Measurements from ENCODE around the gene RANBP2. TPM values are rescaled to one million over a fixed set of nuclear protein-coding genes. Genes with fewer than 3 reads are reported as not detected.
"Not testable (repeated sequence)": the region's sequence is repeated elsewhere in the genome, so short reads cannot be mapped to it uniquely, and the experiment has no call there.

RANBP2 gene
- total and polyA plus RNA-seq, 10 of the 15 experiments (the other 5 are each of a cell fraction or from before 2014, with no cell fraction given) = 9.0 to 81.7 (median 28.3) TPM

DNA sequence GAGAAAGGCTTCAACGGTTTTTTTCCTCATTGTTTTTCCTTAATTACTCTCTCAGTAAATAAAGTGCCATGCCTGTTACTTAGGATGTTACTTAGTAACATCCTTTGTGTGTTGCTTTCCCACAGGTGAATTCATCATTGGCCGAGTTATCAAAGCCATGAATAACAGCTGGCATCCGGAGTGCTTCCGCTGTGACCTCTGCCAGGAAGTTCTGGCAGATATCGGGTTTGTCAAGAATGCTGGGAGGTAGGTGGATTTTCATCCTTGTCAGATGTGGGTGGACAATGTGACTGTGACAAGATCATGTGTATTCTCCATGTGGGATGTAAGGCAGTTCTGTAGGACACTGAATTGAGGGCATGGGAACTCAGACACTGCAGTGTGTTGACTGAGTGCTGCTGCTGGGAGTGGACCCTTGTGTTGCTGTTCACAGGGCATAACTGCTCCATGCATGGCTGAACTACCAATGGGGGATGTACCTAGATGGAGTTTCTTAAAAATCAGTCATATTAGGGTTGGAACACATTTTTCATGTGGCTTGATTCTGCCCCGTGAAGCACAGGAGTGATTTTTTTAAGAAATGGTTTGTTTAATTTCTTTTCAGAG is 47.0 kb upstream of the RANBP2 start:
- H3K27me3 ChIP-seq (replicated peaks in 1 of 2; ENCODE audit: control insufficient read depth in 2 of 2, insufficient read depth in 2 of 2, low read length in 1 of 2); DNase-seq (ENCODE audit: low read depth, low spot score); intact Hi-C loops (cut with micrococcal nuclease; ENCODE audit: unreplicated experiment); BruUV-seq (replicated peaks); CTCF ChIA-PET; H3K36me3 ChIP-seq (ENCODE audit: control insufficient read depth in 2 of 2, insufficient read depth in 2 of 2, low read length in 1 of 2); H3K27ac ChIP-seq (ENCODE audit: control insufficient read depth, insufficient read depth); FAIRE-seq; H3K4me3 ChIP-seq; RAD21 ChIA-PET (ENCODE audit: unreplicated experiment); in situ Hi-C loops (cut with MboI); POLR2A ChIA-PET; H3K4me1 ChIP-seq (ENCODE audit: control insufficient read depth, insufficient read depth, low read length); H3K4me2 ChIP-seq (ENCODE audit: control insufficient read depth, insufficient read depth); H3K79me2 ChIP-seq (ENCODE audit: control insufficient read depth, insufficient read depth, low read length); H3K9ac ChIP-seq (ENCODE audit: control insufficient read depth, insufficient read depth, low read length); H2AFZ ChIP-seq (ENCODE audit: control insufficient read depth, low read depth, low read length); H3K9me3 ChIP-seq (replicated peaks; ENCODE audit: control insufficient read depth, insufficient read depth, low read length); H4K20me1 ChIP-seq (ENCODE audit: control insufficient read depth, insufficient read depth): not testable (repeated sequence)
- SMC1A ChIA-PET (ENCODE audit: uncharacterized antibody, unreplicated experiment) = interaction anchor here (0.6 kb wide), 1 partner anchor 11 kb away, joined by 3 read pairs; no protein-coding TSS in a partner anchor
- 91% methylated on average over 1 of the region's 6 CpGs for WGBS (ENCODE audit: insufficient coverage, insufficient replicate concordance, low lambda C conversion rate, missing lambda C conversion rate)
- peak; percentile 38 for ATAC-seq

DNA sequence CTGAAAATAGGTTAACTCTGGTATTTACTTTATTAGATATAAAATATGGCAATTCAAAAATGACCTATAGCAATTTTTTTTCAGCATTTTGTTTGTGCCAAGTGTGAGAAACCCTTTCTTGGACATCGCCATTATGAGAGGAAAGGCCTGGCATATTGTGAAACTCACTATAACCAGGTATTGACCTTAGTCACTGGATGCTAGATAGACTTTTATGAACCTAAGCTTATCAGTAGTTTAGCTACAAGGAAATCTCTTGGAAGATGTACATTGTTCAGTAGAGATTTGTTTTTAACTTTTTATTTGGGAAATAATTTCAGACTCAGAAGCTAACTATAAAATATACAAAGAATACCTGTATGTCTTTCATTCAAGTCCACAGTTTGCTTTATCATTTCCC is 42.8 kb upstream of the RANBP2 start:
- SMC1A ChIA-PET (ENCODE audit: uncharacterized antibody, unreplicated experiment); H3K4me3 ChIP-seq; H3K4me1 ChIP-seq (ENCODE audit: control insufficient read depth, insufficient read depth, low read length); H3K9me3 ChIP-seq (replicated peaks; ENCODE audit: control insufficient read depth, insufficient read depth, low read length); H3K79me2 ChIP-seq (ENCODE audit: control insufficient read depth, insufficient read depth, low read length); in situ Hi-C loops (cut with MboI); POLR2A ChIA-PET; H3K9ac ChIP-seq (ENCODE audit: control insufficient read depth, insufficient read depth, low read length); H3K27me3 ChIP-seq (replicated peaks in 1 of 2; ENCODE audit: control insufficient read depth in 2 of 2, insufficient read depth in 2 of 2, low read length in 1 of 2); intact Hi-C loops (cut with micrococcal nuclease; ENCODE audit: unreplicated experiment); H3K36me3 ChIP-seq (ENCODE audit: control insufficient read depth in 2 of 2, insufficient read depth in 2 of 2, low read length in 1 of 2); H3K4me2 ChIP-seq (ENCODE audit: control insufficient read depth, insufficient read depth); H4K20me1 ChIP-seq (ENCODE audit: control insufficient read depth, insufficient read depth); DNase-seq (ENCODE audit: low read depth, low spot score); BruUV-seq (replicated peaks); FAIRE-seq; ATAC-seq; RAD21 ChIA-PET (ENCODE audit: unreplicated experiment); H2AFZ ChIP-seq (ENCODE audit: control insufficient read depth, low read depth, low read length); CTCF ChIA-PET; H3K27ac ChIP-seq (ENCODE audit: control insufficient read depth, insufficient read depth): not testable (repeated sequence)
- WGBS (ENCODE audit: insufficient coverage, insufficient replicate concordance, low lambda C conversion rate, missing lambda C conversion rate) = 100% methylated on average over 1 of the region's 1 CpG

DNA sequence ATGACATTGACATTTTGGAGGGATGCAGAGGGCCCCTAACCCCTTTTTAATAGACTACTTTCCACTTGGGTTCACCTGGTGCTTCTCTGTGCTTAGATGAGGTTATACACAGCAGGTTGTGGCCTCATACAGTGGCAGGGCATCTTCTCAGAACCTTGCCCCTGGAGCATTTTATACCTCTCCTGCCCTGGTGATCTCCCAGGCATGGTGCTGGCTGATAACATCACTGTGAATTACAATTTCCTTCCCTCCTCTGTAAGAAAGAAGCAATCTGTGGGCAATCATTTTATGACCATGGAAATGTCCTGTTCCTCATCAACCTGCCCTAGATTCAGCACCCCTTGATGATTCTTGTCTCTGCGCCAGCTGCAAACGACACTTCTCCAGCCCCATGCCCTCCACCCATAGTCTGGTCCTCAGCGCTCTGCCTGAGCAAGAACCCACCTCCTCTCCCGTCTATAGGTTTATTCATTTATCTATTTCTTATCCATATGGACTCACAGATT is 42.0 kb upstream of the RANBP2 start:
- H3K27me3 ChIP-seq (replicated peaks in 1 of 2; ENCODE audit: control insufficient read depth in 2 of 2, insufficient read depth in 2 of 2, low read length in 1 of 2); FAIRE-seq; POLR2A ChIA-PET; H4K20me1 ChIP-seq (ENCODE audit: control insufficient read depth, insufficient read depth); H3K36me3 ChIP-seq (ENCODE audit: control insufficient read depth in 2 of 2, insufficient read depth in 2 of 2, low read length in 1 of 2); H3K4me3 ChIP-seq; DNase-seq (ENCODE audit: low read depth, low spot score); H3K79me2 ChIP-seq (ENCODE audit: control insufficient read depth, insufficient read depth, low read length); CTCF ChIA-PET; H3K4me1 ChIP-seq (ENCODE audit: control insufficient read depth, insufficient read depth, low read length); H2AFZ ChIP-seq (ENCODE audit: control insufficient read depth, low read depth, low read length); in situ Hi-C loops (cut with MboI); H3K9me3 ChIP-seq (replicated peaks; ENCODE audit: control insufficient read depth, insufficient read depth, low read length); SMC1A ChIA-PET (ENCODE audit: uncharacterized antibody, unreplicated experiment); H3K4me2 ChIP-seq (ENCODE audit: control insufficient read depth, insufficient read depth); intact Hi-C loops (cut with micrococcal nuclease; ENCODE audit: unreplicated experiment); H3K9ac ChIP-seq (ENCODE audit: control insufficient read depth, insufficient read depth, low read length); H3K27ac ChIP-seq (ENCODE audit: control insufficient read depth, insufficient read depth); ATAC-seq; RAD21 ChIA-PET (ENCODE audit: unreplicated experiment); BruUV-seq (replicated peaks): not testable (repeated sequence)
- 98% methylated on average over 4 of the region's 4 CpGs for WGBS (ENCODE audit: insufficient coverage, insufficient replicate concordance, low lambda C conversion rate, missing lambda C conversion rate)

DNA sequence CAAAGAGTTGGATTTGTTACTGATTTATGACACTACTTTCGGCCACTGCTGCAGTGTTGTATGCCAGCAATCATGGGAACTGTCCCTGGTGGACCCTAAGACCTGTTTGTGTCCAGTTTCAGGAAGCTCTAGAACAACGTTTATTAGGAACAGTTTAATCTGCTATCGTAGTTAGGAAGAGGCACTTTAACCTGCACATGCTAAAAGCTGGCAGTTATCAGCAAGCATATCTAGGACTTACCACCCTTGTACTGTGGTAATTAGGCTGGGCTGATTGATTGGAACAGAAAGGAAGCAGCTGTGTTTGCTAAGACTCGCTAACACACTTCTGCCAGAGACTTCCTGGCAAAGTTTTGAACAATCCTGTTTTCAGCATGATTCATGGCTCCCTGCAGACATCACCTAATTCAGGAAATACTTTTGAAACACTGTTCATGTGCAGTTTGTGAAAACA is 41.1 kb upstream of the RANBP2 start:
- FAIRE-seq; H3K79me2 ChIP-seq (ENCODE audit: control insufficient read depth, insufficient read depth, low read length); RAD21 ChIA-PET (ENCODE audit: unreplicated experiment); H3K27me3 ChIP-seq (replicated peaks in 1 of 2; ENCODE audit: control insufficient read depth in 2 of 2, insufficient read depth in 2 of 2, low read length in 1 of 2); BruUV-seq (replicated peaks); ATAC-seq; H3K9ac ChIP-seq (ENCODE audit: control insufficient read depth, insufficient read depth, low read length); DNase-seq (ENCODE audit: low read depth, low spot score); SMC1A ChIA-PET (ENCODE audit: uncharacterized antibody, unreplicated experiment); H3K4me3 ChIP-seq; H3K9me3 ChIP-seq (replicated peaks; ENCODE audit: control insufficient read depth, insufficient read depth, low read length); in situ Hi-C loops (cut with MboI); H3K27ac ChIP-seq (ENCODE audit: control insufficient read depth, insufficient read depth); intact Hi-C loops (cut with micrococcal nuclease; ENCODE audit: unreplicated experiment); POLR2A ChIA-PET; CTCF ChIA-PET; H3K4me1 ChIP-seq (ENCODE audit: control insufficient read depth, insufficient read depth, low read length); H2AFZ ChIP-seq (ENCODE audit: control insufficient read depth, low read depth, low read length); H3K36me3 ChIP-seq (ENCODE audit: control insufficient read depth in 2 of 2, insufficient read depth in 2 of 2, low read length in 1 of 2); H3K4me2 ChIP-seq (ENCODE audit: control insufficient read depth, insufficient read depth); H4K20me1 ChIP-seq (ENCODE audit: control insufficient read depth, insufficient read depth): not testable (repeated sequence)
- 81% methylated on average over 4 of the region's 4 CpGs for WGBS (ENCODE audit: insufficient coverage, insufficient replicate concordance, low lambda C conversion rate, missing lambda C conversion rate)

All from GM12878 (cell line).